Mucosa of descending colon (tissue), 3 donors: ENCODE results near the gene CIT. TPM values are rescaled to one million over a fixed set of nuclear protein-coding genes. Genes with fewer than 3 reads are reported as not detected.

ENCODE experiments used
- ATAC-seq: fragments of 200-7000 bp; cut with Tn5 transposase; one replicate; pipeline ENCODE4 v1.9.1; 2020; ENCODE audit warnings: mild to moderate bottlenecking, moderate library complexity
- DNase-seq, 3 donors: peaks; one replicate each; pipeline ENCODE4 v3.0.0-alpha.2; 2020
- H3K36me3 ChIP-seq: fragments of 200-600 bp; one replicate; pipeline ENCODE4 v1.8.0; 2021; ENCODE audit warnings: low read depth, mild to moderate bottlenecking
- H3K4me1 ChIP-seq: fragments of 200-600 bp; one replicate; pipeline ENCODE4 v1.8.0; 2021; ENCODE audit warnings: low read depth, mild to moderate bottlenecking
- H3K4me3 ChIP-seq: fragments of 200-600 bp; one replicate; pipeline ENCODE4 v1.8.0; 2021; ENCODE audit warnings: mild to moderate bottlenecking
- H3K9me3 ChIP-seq: fragments of 200-600 bp; one replicate; pipeline ENCODE4 v1.8.0; 2021; ENCODE audit warnings: mild to moderate bottlenecking
- intact Hi-C, 2 donors: fragments of 100-400 bp; cut with DNase I in 1 of 2; cut with micrococcal nuclease in 1 of 2; formaldehyde crosslinking; loops; one replicate each; pipeline versions ENCODE4 v1.11.0 to v1.11.1; 2022; cut with DNase I, micrococcal nuclease
- total RNA-seq, 3 donors: library from RNA; stranded (reverse); fragmentation: NEBNext Ultra II Directional in 2 of 3; extraction: Animal tissue kit (Norgen Biotek cat#: 25700) in 2 of 3; gene quantifications; one replicate each; pipeline versions ENCODE4 v1.2.1 to v1.2.4, GENCODE V29; 2021 to 2023
- TF ChIP-seq, protein P1 (sequence below): fragments of 200-600 bp; IDR thresholded peaks from one replicate; pipeline ENCODE4 v1.8.0; 2022; ENCODE audit warnings: antibody characterized with exemption, mild to moderate bottlenecking
- donor health status: DM: no; HTN: no; CAD: no; lungs with moderate emphysema.
- donor health status: DM: no; HTN: no; CAD: no.
- donor health status: DM: no; HTN: yes; CAD: no.

The CIT gene
- total RNA-seq, 3 donors from 2014 or later: 7.5 to 20.5 (median 11.2) TPM

DNA sequence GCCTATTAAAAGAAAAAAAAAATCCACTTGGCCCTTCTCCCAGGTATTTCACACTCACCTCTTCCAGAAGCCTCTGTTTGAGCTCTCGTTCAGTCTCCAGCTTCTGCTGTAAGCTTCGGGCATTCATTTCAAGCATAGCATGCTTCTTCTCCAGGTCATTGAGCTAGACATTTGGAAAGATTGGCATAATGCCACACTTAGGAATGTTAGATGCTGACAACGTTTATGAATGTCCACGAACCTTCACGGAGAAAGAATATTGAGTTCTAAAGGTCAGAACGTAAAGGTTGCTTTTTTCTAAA is 148.7 kb downstream of the CIT start:
- H3K9me3 ChIP-seq: no peaks in the 10 kb centered on the region
- intact Hi-C loops: no loop called here
- DNase-seq (no peak), ATAC-seq (no peak)
- H3K36me3 ChIP-seq: no peaks in the 10 kb centered on the region
- TF ChIP-seq, protein P1, sequence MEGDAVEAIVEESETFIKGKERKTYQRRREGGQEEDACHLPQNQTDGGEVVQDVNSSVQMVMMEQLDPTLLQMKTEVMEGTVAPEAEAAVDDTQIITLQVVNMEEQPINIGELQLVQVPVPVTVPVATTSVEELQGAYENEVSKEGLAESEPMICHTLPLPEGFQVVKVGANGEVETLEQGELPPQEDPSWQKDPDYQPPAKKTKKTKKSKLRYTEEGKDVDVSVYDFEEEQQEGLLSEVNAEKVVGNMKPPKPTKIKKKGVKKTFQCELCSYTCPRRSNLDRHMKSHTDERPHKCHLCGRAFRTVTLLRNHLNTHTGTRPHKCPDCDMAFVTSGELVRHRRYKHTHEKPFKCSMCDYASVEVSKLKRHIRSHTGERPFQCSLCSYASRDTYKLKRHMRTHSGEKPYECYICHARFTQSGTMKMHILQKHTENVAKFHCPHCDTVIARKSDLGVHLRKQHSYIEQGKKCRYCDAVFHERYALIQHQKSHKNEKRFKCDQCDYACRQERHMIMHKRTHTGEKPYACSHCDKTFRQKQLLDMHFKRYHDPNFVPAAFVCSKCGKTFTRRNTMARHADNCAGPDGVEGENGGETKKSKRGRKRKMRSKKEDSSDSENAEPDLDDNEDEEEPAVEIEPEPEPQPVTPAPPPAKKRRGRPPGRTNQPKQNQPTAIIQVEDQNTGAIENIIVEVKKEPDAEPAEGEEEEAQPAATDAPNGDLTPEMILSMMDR: no peak
- no peak overlapping the region for H3K4me3 ChIP-seq
- no peaks in the 10 kb centered on the region for H3K4me1 ChIP-seq

DNA sequence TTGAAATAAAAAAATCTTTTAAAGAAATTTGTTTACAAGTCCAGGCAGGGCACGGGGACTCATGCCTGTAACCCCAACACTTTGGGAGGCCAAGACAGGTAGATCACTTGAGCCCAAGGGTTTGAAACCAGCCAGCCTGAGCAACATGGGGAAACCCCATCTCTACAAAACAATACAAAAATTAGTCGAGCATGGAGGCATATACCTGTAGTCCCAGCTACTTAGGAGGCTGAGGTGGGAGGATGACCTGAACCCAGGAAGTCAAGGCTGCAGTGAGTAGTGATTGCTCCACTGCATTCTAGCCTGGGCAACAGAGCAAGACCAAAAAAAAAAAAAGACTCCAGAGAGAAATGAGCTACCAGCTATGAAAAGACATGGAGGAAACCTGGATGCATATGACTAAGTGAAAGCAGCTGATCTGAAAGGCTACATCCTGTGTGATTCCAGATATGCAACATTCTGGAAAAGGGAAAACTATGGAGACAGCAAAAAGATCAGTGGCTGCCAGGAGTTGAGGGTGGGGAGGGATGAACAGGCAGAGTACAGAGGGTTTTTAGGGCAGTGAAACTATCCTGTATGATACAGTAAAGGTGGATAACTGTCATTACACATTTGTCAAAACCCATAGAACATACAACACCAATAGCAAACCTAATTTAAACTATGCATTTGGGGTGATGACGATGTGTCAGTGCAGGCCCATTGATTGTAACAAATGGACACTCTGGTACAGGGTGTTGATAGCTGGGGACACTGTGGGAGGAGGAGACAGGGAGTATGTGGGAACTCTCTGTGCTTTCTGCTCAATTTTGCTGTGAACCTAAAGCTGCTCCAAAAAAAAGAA is 149.3 kb downstream of the CIT start:
- no peaks in the 10 kb centered on the region for H3K9me3 ChIP-seq
- H3K4me3 ChIP-seq: no peak overlapping the region
- TF ChIP-seq, protein P1: no peak
- intact Hi-C loops: no loop called here
- H3K36me3 ChIP-seq: no peaks in the 10 kb centered on the region
- H3K4me1 ChIP-seq: no peaks in the 10 kb centered on the region
- no peak for ATAC-seq
- DNase-seq: no peak

DNA sequence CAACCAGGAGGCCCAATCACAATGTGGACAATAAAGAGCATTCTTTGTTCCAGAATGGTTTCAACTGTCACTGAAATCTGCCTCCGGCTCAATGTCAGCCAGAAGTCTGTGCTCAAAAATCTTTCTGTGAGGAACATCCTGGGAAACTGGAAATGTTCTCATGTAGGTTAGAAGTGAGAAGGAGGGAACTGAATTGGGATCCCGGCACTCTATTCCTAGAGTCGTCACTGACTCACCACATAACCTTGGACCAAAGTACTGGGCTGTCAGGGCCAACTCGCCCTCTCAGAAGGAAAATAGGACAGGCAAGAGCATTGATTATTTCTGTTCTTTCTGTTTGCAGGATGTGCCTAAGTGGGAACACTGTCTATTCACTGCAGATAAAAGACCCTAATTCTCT is 151.6 kb downstream of the CIT start:
- no peak overlapping the region for H3K4me3 ChIP-seq
- TF ChIP-seq, protein P1: no peak
- intact Hi-C loops: no loop called here
- no peak for DNase-seq
- peak; percentile 72 for ATAC-seq
- H3K4me1 ChIP-seq: no peaks in the 10 kb centered on the region
- H3K9me3 ChIP-seq: no peaks in the 10 kb centered on the region
- H3K36me3 ChIP-seq: no peaks in the 10 kb centered on the region

DNA sequence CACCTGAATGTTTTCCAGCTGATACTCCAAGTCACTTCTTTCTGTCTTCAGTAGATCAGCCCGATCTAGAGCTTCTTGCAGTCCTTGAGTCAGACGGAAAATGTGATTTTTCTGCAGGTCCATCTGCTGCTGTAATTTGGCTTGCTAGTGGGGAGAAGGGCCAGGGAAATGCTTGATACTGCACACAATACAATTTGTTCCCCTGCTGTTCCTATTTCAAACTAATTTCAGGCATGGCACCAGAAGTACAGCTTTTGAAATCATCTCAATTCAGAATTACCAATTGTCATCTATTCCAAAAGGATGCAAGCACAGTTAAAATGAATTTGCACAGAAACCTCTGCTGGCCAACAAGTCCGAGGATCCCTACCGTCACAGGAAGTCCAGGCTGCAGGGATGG is 155.8 kb downstream of the CIT start:
- no peak for ATAC-seq
- peaks cover 10% of the 10 kb centered on the region for H3K4me1 ChIP-seq
- H3K4me3 ChIP-seq: no peak overlapping the region
- no peak for DNase-seq
- intact Hi-C loops: no loop called here
- no peaks in the 10 kb centered on the region for H3K9me3 ChIP-seq
- no peaks in the 10 kb centered on the region for H3K36me3 ChIP-seq
- TF ChIP-seq, protein P1: no peak

DNA sequence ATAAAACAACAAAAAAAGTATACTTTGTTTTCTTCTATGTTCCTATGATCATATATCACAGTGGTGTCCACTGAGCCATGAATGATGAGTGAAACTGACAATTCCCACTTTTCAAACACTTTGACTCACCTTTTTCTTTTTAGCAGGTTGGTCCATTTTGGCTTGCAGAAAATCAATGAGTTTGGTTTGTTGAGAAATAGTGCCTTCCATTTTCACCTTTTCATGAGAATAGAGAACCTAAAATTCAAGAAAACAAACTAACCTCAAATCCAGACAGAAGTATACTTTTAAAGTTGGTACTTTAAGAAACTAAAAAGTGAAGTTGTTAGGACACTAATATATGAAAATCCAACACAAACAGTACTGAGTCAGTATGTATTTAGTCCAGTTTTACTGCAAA is 156.8 kb downstream of the CIT start:
- Histone ChIP-seq H3K36me3 (no peaks in the 10 kb centered on the region), H3K4me3 (no peak overlapping the region), H3K9me3 (no peaks in the 10 kb centered on the region), H3K4me1 (peaks cover 13% of the 10 kb centered on the region)
- intact Hi-C loops: no loop called here
- ATAC-seq (no peak), DNase-seq (no peak)
- TF ChIP-seq, protein P1: no peak

DNA sequence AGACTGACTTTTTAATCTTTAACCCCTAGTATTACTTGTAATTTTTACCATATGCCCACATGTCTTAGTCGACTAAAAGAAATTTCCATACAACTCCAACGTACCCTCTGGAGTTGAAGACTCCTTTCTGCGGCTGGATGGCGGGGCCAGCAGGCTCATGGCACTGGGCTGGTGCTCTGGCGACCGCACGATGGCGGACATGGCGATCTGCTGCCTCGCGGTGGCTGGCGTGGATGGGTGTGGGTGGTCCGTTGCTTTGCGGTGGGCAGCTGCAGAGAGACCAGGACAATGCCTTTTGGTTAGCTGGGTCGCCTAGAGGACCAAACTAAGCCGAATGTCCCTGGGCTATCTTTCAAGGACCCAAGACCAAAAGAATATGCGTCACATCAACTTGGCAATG is 159.0 kb downstream of the CIT start:
- Histone ChIP-seq H3K4me1 (peaks cover 13% of the 10 kb centered on the region), H3K9me3 (no peaks in the 10 kb centered on the region), H3K4me3 (no peak overlapping the region), H3K36me3 (no peaks in the 10 kb centered on the region)
- DNase-seq: no peak
- TF ChIP-seq, protein P1: no peak
- intact Hi-C loops: no loop called here
- ATAC-seq: no peak
